Left kidney (tissue), 8 donors: Measurements from ENCODE around the gene GFRA1. TPM values are rescaled to one million over a fixed set of nuclear protein-coding genes. Genes with fewer than 3 reads are reported as not detected.

Source experiments
- DNase-seq: peaks from one replicate; pipeline ENCODE4 v3.0.0-alpha.2; 2013
- long read RNA-seq, 8 donors: transcript quantifications; one replicate each; lab custom pipeline, GENCODE V29; 2026
- polyA plus RNA-seq: library from polyadenylated mRNA; unstranded; fragments of 120-200 nt; gene quantifications from one replicate; pipeline ENCODE4 v1.2.1, GENCODE V29; 2013; ENCODE audit not compliant: insufficient read length

The GFRA1 gene, protein sequence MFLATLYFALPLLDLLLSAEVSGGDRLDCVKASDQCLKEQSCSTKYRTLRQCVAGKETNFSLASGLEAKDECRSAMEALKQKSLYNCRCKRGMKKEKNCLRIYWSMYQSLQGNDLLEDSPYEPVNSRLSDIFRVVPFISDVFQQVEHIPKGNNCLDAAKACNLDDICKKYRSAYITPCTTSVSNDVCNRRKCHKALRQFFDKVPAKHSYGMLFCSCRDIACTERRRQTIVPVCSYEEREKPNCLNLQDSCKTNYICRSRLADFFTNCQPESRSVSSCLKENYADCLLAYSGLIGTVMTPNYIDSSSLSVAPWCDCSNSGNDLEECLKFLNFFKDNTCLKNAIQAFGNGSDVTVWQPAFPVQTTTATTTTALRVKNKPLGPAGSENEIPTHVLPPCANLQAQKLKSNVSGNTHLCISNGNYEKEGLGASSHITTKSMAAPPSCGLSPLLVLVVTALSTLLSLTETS
- polyA plus RNA-seq, result 29.8 TPM
- long read RNA-seq, donor 1, full-length matches to known transcripts, result 2 of 2 reads
- long read RNA-seq, donor 1, partial matches to known transcripts, result 0 of 2 reads
- long read RNA-seq, donor 1, other reads (novel, unspliced or antisense), result 0 of 2 reads
- long read RNA-seq, donor 2, full-length matches to known transcripts, result 6 of 6 reads
- long read RNA-seq, donor 2, partial matches to known transcripts, result 0 of 6 reads
- long read RNA-seq, donor 2, other reads (novel, unspliced or antisense), result 0 of 6 reads
- long read RNA-seq, donor 3, full-length matches to known transcripts, result 4 of 4 reads
- long read RNA-seq, donor 3, partial matches to known transcripts, result 0 of 4 reads
- long read RNA-seq, donor 3, other reads (novel, unspliced or antisense), result 0 of 4 reads
- long read RNA-seq, donor 4, result 0 reads
- long read RNA-seq, donor 5, full-length matches to known transcripts, result 1 of 1 reads
- long read RNA-seq, donor 5, partial matches to known transcripts, result 0 of 1 reads
- long read RNA-seq, donor 5, other reads (novel, unspliced or antisense), result 0 of 1 reads
- long read RNA-seq, donor 6, full-length matches to known transcripts, result 2 of 2 reads
- long read RNA-seq, donor 6, partial matches to known transcripts, result 0 of 2 reads
- long read RNA-seq, donor 6, other reads (novel, unspliced or antisense), result 0 of 2 reads
- long read RNA-seq, donor 7, full-length matches to known transcripts, result 3 of 3 reads
- long read RNA-seq, donor 7, partial matches to known transcripts, result 0 of 3 reads
- long read RNA-seq, donor 7, other reads (novel, unspliced or antisense), result 0 of 3 reads
- long read RNA-seq, donor 8, full-length matches to known transcripts, result 1 of 1 reads
- long read RNA-seq, donor 8, partial matches to known transcripts, result 0 of 1 reads
- long read RNA-seq, donor 8, other reads (novel, unspliced or antisense), result 0 of 1 reads

DNA sequence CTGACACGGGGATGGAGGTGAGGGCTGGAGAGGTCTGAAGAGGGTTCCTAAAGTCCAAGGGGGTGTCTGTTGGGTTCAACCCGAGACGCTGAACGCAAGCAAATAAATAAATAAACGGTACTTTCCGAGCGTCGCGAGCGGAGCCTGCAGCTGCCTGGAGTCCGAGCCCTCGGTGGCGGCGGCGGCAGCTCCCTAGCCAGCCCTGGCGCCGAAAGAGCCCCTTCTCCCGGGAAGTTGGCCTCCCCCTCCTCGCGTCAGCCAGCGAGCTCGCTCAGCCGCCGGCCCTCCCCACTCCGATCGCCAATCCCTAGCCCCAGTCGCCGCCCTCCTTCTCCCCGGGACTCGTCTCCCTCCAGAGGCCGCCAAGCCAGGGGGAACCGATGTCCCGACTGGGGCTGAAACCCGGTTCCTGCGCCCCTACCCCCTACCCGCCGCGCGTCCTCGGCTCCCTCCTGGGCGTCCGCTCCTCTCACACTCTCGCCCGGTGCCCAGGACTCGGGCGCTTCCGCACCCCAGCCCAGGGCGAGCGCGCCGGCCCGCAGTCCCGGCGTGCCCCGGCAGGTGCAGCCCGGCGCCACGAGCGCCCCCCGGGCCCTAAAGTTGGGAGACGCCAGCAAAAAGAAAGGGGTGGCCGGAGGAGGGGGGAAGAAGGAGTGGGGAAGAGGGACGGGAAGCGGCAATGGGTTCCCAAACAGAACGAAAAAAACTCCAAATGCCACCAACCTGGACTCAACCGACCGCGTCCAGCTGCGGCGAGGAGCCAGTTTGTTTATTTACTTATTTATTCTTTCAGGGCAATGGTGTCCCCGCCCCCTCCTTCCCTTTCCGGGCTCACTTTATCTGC lies at the start of gene GFRA1:
TSS of gene GFRA1 (minus strand) at position 767 of the 844 bp plus-strand sequence. CDS start 1,177 bp downstream, outside the sequence.
- DNase-seq, result peak; percentile 53

DNA sequence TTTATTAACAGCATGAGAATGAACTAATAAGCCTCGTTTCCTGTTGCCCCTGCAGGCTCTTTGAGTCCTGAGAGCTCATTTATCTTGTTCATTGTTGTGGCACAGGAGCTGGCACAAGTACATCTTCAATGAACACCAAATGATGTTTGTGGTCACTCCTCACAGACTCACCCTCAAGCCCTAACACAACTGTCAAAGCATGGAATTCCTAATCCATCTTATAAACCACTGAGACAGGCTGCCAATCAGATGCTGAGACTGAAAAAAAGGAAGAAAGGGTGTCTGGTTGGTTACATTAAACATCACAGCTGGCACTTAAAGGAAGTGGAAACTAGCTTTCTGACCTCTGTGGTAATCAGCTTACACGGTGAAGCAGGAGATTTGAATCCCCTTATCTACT lies 43.5 kb upstream of the GFRA1 start:
- no peak for DNase-seq

DNA sequence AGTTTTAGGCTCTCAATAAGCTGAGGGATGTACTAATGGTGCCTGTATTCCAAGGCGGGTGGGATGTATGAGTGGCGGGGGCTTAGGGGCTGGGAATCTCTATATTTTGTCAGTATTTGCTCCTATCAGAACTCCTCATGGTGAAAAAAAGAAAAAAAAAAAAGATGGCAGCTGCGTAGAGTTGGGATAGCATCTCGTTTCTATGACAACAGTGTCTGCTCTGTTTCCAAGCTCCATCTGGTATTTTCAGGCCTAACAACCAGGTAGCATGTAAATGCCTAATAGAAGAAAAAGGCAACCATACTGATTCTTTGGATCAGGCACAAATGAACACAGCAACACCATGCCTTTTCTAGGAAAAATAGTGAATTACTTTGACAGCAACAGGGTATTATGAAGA lies 39.5 kb upstream of the GFRA1 start:
- no peak for DNase-seq

DNA sequence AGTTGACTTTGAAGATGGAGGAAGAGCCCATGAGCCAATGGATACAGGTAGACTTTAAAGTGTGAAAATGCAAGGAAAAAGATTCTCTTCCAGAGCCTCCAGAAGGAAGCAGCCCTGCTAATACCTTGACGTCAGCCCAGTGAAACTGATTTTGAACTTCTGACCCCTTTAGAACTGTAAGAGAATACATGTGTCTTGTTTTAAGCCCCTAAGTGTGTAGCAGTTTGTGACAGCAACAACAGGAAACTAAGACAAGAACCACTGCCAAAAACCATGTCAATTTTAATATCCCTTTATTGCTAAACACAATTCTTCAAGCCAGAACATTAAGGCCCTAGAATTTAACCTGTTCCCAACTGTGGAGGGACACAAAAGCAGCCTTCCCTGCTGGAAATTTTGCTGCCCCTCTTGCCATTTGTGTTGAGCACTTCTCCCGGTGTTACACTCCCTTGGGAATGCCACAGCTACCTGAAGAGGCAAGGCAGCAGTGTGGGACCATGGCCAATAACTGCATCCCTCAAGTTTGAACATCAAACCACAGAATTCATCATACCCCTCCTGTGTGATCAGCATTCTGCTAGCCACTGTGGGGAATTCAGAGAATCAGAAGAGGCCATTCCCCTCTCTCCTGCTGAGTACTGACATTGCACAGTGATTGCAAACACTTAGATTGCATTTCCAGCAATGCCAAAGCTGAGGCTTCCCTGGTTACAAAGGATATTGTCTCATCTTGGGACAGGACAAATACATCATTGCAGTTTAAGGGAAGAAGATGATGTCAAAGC lies 38.9 kb upstream of the GFRA1 start:
- no peak for DNase-seq

DNA sequence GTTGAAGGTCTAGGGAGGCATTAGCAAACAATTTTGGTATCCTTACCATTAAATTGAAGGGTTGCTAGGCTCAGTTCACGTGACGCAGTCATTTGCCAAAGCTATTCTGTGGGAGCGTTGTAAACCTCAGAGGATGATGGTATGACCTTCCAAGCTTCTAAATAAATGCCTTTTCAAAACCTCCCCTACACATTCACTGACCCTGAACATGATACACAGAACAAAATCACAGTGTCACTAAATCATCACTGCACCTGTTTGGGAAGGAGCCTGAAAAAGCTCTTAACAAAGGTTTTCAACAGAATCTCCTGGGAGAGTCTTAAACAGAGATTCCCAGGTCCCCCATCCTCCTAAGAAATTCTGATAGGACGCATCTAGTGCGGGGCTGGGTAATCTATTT lies 38.0 kb upstream of the GFRA1 start:
- DNase-seq, result peak; percentile 21

DNA sequence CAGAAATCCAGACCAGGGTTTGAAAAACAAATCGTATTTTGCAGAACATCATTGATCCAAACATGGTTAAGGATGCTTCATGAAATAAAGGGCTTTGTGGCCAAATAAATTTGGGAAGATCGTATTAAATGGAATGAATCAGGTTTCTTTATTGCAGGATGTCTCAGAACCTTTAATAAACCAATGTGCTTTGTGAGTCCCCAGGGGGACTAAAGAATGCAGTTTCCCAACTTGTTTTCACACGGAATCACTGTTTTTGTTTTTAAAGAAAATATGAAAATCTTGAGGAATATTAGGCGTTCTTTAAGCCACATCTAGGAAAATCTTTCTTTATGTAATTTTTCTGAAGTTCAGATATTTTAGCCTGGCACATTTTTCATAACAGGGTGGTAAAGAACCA lies 34.4 kb upstream of the GFRA1 start:
- no peak for DNase-seq

DNA sequence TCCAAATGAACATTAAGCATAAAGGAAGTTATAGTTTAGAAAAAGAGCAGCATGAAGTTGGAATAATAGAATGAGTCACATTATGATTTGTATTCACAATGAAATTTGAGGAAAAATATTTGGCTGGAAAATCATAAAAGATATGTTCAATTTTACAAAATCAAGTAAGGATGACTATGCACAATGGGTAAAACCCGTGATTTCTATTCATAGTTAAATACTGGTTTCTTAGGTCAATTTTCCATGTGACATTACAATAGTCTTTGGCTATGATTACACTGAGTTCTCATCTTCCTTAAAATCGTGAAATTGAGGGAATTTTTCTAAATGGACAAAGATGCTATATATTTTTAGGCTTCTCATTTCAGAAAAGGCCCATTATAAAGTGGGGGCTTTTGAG lies 33.8 kb upstream of the GFRA1 start:
- no peak for DNase-seq

DNA sequence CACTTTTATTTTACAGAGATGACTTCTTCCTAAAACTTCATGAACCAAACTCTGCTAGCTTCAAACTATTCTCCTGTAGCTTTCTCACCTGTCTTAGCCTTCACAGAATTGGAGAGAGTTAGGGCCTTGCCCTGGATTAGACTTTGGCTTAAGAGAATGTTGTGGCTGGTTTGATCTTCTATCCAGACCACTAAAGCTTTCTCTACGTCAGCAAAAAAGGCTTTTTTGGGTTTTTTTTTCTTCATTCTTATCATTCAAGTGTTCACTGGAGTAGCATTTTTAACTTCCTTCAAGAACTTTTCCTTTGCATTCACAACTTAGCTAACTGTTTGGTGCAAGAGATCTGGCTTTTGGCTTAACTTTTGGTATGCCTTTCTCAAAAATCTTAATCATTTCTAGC lies 31.9 kb upstream of the GFRA1 start:
- no peak for DNase-seq

DNA sequence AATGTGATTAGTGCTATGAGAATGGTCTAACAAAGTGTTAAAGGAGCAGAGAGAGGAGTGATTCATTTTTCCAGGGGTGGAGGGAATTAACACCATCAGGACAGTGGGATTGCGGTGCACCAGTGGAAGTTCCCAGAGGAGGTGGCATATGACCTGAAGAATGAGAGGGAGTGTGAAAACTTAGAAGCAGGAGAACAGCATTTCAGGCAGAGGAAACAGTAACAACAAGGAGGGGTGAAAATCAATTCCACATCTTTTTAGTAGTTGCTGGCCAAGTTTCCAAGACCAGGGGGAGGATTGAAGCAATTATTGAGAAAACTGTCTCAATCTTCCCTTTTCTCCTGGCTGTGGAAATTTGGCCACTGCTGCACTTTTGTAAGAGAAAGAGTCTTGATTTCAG lies 27.5 kb upstream of the GFRA1 start:
- no peak for DNase-seq

DNA sequence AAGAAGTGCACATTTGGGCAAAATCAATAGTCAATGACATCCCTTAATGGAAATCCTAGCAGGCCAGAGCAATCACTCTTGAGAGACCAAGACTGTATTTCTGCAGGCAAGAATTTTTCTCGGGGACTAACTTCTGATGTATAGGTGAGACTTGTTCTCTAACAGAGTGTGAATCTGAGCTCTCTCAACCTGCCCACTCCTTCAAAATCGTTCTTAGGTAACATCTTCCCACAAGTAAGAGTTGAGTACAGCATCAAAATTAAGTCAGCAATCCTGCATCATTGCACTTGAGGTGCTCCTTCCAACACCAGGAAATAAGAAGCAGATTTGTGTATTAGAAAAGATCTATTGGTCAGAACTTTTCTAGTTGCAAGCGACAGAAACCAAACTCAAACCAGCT lies 25.6 kb upstream of the GFRA1 start:
- DNase-seq, result no peak

DNA sequence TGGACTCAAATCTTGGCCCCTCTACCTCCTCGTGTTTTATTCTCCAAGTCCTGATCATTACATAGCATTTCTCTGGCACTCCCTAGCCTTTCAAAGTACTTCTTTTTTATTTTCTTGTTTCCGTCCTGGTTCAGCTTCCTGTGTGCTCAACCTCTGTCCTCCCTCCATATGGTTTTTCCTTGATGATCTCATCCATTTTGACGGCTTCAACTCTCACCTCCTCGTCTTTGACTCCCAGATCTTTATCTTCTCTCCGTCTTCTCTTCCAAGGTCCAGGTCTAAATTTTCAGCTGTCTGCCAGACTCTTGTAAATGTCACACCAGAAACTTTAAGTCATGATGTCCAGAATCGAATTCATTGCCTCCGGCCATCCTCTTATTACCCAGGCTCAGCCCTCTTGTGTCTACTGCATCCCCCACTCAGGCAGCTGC lies 23.3 kb upstream of the GFRA1 start:
- DNase-seq, result no peak

DNA sequence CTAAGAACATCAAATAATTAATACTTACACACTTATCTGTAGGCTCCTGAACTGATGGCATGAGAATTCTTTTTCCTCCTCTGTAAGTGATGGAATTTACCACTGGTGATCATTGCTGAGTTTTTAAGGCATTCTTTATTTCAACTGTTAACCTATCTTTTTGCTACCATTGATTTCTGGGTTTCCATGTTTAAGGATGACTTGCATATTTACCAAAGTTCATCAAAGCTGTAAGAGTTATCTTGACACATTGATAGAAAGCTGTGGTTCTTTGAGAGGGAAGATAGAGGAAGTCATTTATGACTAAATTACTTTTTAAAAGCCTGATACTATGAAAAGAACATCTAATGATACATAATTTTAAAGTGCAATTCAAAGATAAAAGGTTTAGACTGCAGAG lies 19.5 kb upstream of the GFRA1 start:
- no peak for DNase-seq

DNA sequence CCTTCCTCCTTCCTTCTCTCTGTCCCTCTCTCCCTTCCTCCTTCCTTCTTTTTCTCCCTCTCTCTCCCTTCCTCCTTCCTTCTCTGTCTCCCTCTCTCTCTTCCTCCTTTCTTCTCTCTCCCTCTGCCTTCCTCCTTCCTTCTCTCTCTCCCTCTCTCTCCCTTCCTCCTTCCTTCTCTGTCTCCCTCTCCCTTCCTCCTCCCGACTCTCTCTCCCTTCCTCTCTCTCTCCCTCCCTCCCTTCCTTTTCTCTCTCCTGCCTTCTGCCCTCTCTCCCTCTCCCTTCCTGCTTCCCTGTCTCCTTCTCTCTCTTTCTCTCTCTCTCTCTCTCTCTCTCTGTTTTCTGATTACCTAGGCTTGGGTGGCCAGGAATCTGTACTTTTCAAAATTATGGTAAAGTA lies 16.6 kb upstream of the GFRA1 start:
- no peak for DNase-seq

DNA sequence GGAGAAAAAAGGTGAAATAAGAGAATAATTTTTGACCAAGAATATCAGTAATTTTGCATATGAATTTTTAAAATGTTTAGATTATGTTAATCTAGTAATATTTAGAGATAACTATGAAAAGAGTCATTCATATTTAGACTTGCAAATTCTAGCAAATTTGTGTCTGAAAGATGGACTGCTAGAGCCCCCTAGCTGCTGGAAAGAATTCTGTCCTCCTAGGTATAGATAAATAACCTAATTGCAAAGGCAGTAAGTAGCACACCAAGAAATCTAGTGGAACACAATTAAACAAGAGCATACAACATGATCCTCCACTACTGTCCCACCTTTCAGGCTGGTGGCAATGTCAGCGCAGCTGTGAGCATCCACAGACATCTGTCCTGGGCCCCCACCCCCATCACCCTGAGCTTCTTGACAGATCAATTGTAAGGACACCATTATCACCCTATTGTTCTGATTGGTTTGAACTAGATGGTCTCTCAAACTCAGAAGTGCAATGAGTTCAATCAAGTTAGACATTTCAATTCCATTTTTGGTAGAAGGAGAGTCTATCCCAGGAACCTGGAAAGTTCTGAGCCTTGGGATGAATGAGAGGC lies 15.0 kb upstream of the GFRA1 start:
- DNase-seq, result peak; percentile 55

DNA sequence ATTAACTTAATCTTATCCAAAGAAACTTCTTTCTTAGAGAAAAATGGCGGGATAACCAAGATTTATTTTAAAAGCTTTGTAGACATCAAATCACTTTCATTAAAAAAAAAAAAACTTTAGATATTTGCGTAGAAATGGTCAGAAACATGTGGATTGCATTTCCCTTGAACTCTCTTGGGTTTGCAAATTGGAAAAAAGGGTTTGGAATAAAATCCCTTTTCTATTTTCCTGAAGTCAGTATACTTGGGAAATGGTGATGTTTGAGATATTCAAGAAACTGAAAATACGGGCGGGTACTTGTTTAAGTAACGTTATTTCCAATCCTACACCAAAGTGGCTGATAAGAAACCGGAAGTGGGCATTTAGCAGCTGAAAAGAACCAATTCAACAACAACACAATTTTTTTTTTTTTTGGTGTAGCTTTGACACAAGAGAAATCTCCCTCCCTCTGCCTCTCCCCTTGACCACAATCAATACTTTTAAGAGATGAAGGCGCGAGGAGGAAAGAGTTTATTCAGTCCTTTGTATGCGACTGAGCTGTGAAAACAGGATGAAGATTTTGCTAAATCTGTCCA lies 13.7 kb upstream of the GFRA1 start:
- DNase-seq, result no peak

DNA sequence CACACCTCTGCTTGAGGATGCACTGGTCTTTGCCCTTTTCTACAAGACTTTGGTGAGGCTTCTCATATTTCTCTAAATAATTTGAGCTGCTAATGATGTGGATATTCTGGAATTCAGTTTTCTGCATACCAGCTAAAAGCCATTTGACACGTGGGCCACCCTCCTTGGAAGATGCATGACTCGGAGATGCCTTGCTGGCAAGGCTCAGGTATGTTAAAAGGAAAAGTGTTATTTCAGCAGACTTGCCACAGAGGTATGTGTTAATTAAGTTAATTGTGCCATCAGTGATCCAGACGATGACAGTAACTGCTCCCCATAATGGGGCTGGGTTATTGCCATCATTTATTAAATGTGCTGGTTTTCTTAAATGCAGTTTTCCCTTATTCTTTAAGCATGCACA lies 8.8 kb upstream of the GFRA1 start:
- DNase-seq, result no peak

DNA sequence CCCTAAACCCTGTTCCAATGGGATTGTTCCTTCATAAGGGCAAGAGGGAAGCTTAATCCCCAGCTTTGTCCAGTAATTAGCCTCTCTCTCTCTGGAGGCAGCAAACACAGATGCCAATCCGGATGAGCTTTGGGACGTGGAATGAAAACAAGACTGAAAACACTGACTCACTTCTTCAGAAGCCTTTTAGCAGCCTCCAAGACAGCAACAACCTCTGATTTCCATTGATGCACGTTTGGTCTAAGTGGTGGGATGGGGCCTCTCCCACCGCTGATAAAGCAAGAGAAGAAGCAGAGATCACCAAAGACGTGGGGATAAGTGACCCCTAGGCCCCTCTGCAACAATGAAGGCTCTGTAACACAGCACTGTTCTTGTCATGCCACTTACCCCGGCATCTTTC lies 5.8 kb upstream of the GFRA1 start:
- no peak for DNase-seq

DNA sequence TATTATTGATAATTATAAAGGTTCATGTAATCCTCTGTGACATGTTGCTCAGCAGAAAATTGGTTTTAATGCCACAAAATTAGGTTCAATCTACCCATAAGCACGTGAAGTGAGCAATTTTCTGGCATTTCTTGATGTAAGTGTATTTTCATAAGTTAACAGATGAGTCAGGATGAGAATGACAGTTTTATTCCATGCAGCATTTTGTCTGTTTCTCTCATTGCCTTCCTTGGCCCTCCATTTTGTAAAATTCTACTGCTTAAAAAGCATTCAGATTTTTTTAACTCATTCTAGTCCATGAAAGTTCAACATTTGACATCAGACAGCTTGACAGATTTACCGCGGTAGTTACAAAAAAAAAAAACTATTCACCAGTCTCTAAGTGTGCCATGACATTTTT lies 4.0 kb upstream of the GFRA1 start:
- DNase-seq, result no peak

DNA sequence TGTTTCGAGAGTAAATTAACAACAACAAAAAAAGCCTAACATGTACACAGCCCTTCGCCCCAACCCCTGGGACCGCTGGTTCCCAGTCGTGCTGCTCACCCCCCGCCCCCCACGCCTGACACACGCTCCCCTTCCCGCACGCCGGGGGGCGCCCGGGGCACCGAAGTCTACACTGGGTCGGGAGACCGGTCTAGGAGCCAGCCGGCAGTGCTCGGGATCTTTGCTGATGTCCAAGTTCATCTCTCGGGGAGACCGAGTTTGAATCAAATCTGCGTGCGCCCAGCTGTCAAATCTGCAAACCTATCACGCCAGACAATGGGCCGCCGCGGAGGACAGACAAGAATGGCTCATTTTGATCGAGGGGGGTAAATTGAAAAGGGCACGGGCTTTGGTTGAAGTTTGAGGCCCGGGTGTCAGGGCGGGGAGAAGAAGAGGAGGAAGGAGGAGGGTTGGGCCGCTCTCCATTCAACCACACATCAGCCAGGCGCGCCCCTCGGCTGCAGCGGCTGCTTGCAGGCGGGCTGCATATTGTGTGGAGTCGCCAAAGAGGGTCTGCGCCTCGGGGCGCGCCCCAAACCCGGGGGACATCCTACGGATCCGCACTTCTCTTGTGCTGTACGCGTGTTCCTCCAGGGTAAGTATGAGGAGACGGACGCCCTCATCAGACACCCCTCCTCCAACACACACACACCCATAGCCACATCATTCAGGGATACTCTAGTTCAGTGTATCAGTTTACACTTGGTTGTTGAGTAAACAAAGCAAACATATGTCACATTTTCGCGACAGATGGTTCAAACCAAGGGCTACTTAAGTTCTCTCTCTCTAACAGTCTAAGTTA lies 1.3 kb upstream of the GFRA1 start:
- DNase-seq, result peak; percentile 58
